ENCODE measurements around the gene UBE2E2.

UBE2E2 gene

DNA sequence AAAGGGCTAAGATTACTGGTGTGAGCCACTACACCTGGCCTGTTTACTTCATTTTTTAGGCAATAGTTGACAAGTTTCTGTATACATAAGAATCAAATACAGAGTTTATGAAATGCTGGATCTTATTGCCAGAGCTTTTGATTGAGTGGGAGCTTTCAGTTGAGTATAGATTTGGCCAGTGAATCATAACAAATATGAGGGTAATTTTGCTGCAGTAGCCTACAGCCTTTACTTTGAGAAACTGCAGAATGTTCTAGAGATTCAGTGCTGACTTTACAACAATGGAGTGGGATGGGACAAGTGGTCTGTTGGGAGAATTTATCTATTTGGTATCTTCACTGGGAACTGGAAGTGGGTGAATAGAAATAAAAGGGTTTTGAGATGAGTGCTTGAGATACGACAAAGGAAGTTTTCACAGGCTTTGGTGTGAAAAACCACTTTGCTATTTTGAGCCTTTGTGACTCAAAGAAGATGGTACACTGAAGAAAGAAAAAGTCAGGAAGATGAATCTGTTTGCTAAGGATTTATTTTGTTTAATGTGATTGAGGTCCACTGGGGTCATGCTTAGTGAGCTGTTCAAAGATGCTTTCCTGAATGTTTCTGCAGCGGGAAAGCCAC lies 227.8 kb downstream of the UBE2E2 start:
- Histone ChIP-seq H3K9ac (ENCODE audit: low read length) (no peak overlapping the region), H3K4me3 (ENCODE audit: low read length) (no peak overlapping the region), H3K4me1 (ENCODE audit: control insufficient read depth, insufficient read depth, low read length) (no peaks in the 10 kb centered on the region), H3K27ac (ENCODE audit: low read depth, low read length) (no peak overlapping the region), H3K27me3 (ENCODE audit: control insufficient read depth, insufficient read depth, low read length) (no peaks in the 10 kb centered on the region), H3K36me3 (ENCODE audit: control insufficient read depth, insufficient read depth, low read length) (no peaks in the 10 kb centered on the region)

DNA sequence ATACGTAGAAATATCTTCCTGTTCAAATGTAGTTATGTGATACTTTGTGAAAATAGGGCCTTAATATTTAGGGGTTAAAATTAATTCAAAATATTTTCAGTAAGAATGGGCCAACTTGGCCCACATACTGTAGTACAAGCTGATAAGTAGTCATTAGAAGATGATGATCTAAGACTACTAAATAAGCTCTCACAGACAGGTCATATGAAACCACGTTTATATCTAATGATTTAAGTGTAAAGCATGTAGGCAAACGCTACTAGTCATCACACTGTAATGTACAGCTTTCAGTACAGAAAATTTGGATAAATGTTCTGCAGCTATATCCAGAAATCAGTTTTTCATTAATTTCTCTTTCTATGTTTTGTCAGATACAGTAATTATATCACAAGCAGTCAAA lies 228.6 kb downstream of the UBE2E2 start:
- Histone ChIP-seq H3K4me1 (ENCODE audit: control insufficient read depth, insufficient read depth, low read length) (no peaks in the 10 kb centered on the region), H3K36me3 (ENCODE audit: control insufficient read depth, insufficient read depth, low read length) (no peaks in the 10 kb centered on the region), H3K27ac (ENCODE audit: low read depth, low read length) (no peak overlapping the region), H3K9ac (ENCODE audit: low read length) (no peak overlapping the region), H3K4me3 (ENCODE audit: low read length) (no peak overlapping the region), H3K27me3 (ENCODE audit: control insufficient read depth, insufficient read depth, low read length) (no peaks in the 10 kb centered on the region)

DNA sequence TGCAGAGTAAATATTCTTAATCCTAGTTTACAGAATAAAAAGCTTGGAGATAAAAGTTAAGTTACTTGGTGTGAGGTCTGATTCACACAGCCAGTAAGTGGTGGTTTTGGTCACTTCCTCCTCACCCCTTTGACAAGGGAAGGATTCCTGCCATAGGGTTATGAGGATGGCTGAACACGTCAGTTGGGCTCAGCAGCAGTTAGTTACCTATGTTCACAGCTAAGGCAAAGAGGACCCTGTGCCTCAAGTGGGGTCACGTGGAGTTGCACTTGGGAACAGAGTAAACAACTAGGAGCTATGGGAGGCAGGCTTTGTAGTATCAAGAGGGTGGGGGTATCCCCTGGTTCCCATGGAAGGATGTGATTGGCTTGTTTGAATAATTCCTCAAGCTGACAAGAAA lies 232.2 kb downstream of the UBE2E2 start:
- H3K4me1 ChIP-seq (ENCODE audit: control insufficient read depth, insufficient read depth, low read length), result no peaks in the 10 kb centered on the region

DNA sequence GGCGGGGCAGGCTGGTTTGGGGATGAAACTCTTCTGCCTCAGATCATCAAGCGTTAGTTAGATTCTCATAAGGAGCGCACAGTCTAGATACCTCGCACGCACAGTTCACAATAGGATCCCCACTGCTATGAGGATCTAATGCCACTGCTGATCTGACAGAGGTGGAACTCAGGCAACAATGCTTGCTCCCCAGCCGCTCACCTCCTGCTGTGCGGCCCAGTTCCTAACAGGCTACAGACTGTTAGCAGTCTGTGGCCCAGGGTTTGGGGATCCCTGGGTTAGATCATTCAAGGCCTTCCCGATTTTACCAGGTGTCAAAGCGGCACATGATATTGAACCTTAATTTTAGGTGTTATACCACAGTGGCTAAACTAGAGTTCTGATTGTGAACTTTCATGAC lies 232.8 kb downstream of the UBE2E2 start:
- Histone ChIP-seq H3K9ac (ENCODE audit: low read length) (no peak overlapping the region), H3K27ac (ENCODE audit: low read depth, low read length) (no peak overlapping the region), H3K4me1 (ENCODE audit: control insufficient read depth, insufficient read depth, low read length) (no peaks in the 10 kb centered on the region), H3K27me3 (ENCODE audit: control insufficient read depth, insufficient read depth, low read length) (no peaks in the 10 kb centered on the region), H3K4me3 (ENCODE audit: low read length) (no peak overlapping the region), H3K36me3 (ENCODE audit: control insufficient read depth, insufficient read depth, low read length) (no peaks in the 10 kb centered on the region)

More for the DNA sequence above, 232.2 kb downstream of the UBE2E2 start:
- Histone ChIP-seq H3K36me3 (ENCODE audit: control insufficient read depth, insufficient read depth, low read length) (no peaks in the 10 kb centered on the region), H3K4me3 (ENCODE audit: low read length) (no peak overlapping the region), H3K27me3 (ENCODE audit: control insufficient read depth, insufficient read depth, low read length) (no peaks in the 10 kb centered on the region), H3K27ac (ENCODE audit: low read depth, low read length) (no peak overlapping the region), H3K9ac (ENCODE audit: low read length) (no peak overlapping the region)

DNA sequence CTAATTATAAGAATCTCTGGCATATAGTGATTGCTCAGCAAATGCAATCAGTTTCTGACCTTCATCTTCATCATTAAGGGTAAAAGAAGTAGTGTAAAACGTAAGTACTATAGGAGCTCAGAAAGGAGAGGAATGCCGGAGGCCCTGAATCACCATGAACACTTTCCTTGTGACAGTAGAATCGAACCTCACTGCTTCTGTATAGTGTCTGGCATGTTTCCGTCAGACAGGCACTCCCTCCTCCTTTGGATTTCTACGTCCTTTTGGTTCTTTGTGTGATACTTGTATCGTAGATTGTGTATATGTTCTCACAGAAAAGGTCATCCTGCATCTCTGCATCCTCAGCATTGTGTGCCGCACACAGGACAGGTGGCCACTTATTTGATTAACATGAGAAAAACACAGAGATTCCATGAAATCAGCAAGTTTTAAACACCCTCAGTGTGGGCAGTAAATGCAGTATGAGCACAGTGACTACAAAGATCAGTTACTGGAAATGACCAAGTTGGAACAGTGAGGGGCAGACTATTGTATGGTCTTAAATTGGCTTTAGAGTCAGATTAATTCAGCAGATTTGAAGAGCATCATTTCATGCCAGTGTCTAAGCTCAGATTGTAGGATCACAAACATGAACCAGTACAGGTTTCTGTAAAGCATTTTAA lies 234.5 kb downstream of the UBE2E2 start:
- Histone ChIP-seq H3K27me3 (ENCODE audit: control insufficient read depth, insufficient read depth, low read length) (no peaks in the 10 kb centered on the region), H3K4me1 (ENCODE audit: control insufficient read depth, insufficient read depth, low read length) (no peaks in the 10 kb centered on the region), H3K4me3 (ENCODE audit: low read length) (no peak overlapping the region), H3K27ac (ENCODE audit: low read depth, low read length) (no peak overlapping the region), H3K9ac (ENCODE audit: low read length) (no peak overlapping the region), H3K36me3 (ENCODE audit: control insufficient read depth, insufficient read depth, low read length) (no peaks in the 10 kb centered on the region)

DNA sequence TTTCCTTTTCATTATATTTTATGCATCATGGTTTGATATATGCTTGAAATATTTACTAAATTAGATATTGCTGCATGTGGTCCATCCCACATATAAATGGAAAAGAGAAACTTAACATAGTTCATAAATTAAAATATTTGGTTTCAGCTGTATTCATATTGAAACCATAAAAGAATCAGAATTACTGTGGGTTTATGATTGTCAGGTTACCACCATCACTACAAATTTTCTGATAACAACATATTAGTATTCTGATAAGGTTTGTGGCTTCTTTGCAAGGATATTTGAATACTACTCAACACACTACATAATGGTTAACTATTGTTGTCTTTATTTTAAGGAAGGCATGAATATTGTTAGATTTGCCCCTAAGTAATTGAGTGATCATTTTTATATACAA lies 235.5 kb downstream of the UBE2E2 start:
- no peak overlapping the region for H3K9ac ChIP-seq (ENCODE audit: low read length)
- no peaks in the 10 kb centered on the region for H3K27me3 ChIP-seq (ENCODE audit: control insufficient read depth, insufficient read depth, low read length)
- H3K4me3 ChIP-seq (ENCODE audit: low read length), result no peak overlapping the region
- no peaks in the 10 kb centered on the region for H3K4me1 ChIP-seq (ENCODE audit: control insufficient read depth, insufficient read depth, low read length)
- H3K36me3 ChIP-seq (ENCODE audit: control insufficient read depth, insufficient read depth, low read length), result no peaks in the 10 kb centered on the region
- H3K27ac ChIP-seq (ENCODE audit: low read depth, low read length), result no peak overlapping the region

DNA sequence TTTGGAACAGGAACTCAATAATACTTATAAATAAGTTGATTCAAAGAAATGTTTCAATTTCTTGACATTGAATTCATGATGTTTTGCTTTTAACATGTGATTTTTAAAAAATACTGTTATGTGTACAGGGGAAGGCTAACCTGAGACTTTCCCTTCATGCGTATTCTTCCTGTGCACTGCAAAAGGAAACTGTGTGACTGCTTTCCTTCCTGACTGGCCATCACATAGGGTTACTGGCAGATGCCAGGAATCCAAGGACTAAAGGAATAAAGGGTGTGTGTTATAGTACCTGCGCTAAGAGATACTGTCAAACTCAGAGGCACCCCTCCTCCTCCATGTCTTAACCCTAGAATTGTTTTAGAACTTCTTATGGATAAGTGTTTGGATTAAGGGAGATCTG lies 236.0 kb downstream of the UBE2E2 start:
- Histone ChIP-seq H3K4me1 (ENCODE audit: control insufficient read depth, insufficient read depth, low read length) (no peaks in the 10 kb centered on the region), H3K27me3 (ENCODE audit: control insufficient read depth, insufficient read depth, low read length) (no peaks in the 10 kb centered on the region), H3K27ac (ENCODE audit: low read depth, low read length) (no peak overlapping the region), H3K9ac (ENCODE audit: low read length) (no peak overlapping the region), H3K4me3 (ENCODE audit: low read length) (no peak overlapping the region), H3K36me3 (ENCODE audit: control insufficient read depth, insufficient read depth, low read length) (no peaks in the 10 kb centered on the region)

DNA sequence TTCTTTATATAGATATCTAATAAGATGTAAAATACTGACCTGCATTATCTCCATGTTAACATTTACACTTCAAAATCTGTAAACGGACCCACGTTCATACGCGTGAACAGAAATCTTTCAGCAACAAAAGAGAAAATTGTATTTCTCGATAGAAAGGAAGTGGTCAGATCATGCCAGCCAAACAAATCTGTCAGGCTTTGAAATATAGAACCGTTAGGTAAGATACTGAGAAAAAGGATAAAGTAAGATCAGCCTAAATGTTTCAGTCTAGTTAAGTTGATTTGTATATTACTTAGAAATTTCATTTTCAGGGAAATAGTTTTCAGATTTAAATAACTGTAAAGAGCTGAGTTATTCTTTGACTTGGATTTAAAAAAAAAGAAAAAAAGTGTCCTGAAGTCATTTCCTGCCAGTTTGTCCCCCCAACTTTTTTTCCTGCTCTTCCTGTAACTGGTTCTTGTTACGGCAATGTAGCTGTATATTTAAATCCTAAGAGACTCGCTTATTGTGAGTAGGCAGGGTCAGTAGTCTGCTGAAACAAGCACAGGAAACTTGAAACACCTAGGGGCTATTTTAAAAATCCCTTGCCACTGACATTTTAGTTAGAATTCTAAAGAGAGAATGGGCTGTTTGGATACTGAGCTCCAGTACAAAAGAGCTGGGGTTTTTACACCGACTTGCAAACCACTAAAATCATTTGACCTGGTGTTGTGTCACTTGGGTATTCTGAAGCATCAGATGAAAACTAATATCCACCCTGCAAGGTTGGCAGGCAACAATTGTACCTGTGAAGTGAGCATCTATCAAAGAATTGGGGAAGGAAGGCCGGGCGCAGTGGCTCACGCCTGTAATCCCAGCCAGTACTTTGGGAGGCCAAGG lies 237.5 kb downstream of the UBE2E2 start:
- Histone ChIP-seq H3K4me3 (ENCODE audit: low read length) (no peak overlapping the region), H3K27ac (ENCODE audit: low read depth, low read length) (no peak overlapping the region), H3K9ac (ENCODE audit: low read length) (no peak overlapping the region), H3K4me1 (ENCODE audit: control insufficient read depth, insufficient read depth, low read length) (no peaks in the 10 kb centered on the region), H3K27me3 (ENCODE audit: control insufficient read depth, insufficient read depth, low read length) (no peaks in the 10 kb centered on the region), H3K36me3 (ENCODE audit: control insufficient read depth, insufficient read depth, low read length) (no peaks in the 10 kb centered on the region)

DNA sequence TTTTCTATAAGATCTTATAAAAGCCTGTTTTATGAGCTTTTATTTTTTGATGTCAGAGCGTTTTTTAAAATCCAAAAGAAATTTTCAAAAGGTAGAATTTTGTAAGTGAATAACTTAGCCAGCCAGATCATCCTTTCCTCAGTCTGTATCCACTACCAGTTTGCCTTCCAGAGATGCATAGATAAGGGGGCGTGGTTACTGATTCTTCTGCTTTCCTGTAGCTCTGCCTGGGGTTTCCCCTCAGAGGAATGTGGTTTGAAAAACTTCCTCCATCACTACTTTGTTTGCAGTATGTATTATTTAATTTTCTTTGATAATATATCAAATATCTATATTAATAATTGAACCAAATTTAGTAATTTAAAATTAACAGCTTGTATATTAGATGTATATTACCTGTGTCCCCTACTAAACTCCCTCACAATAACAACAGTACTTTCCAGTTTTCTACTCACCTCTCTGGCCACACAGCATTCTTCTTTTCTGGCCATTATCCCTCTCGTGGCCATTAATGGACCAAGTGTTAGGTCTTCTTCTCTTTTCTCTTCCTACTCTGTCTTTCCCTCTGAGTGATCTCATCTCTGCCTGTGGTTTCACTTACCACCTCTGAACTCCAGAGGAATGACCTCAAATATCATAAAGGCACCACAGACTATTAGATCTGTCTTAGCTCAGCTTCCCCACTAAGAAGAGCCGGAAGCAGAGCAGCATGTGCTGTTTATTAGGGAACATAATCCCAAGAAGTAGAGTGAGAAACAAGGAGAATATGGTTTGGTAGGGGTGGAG lies 239.7 kb downstream of the UBE2E2 start:
- Histone ChIP-seq H3K27ac (ENCODE audit: low read depth, low read length) (no peak overlapping the region), H3K4me3 (ENCODE audit: low read length) (no peak overlapping the region), H3K9ac (ENCODE audit: low read length) (no peak overlapping the region), H3K36me3 (ENCODE audit: control insufficient read depth, insufficient read depth, low read length) (no peaks in the 10 kb centered on the region), H3K4me1 (ENCODE audit: control insufficient read depth, insufficient read depth, low read length) (no peaks in the 10 kb centered on the region), H3K27me3 (ENCODE audit: control insufficient read depth, insufficient read depth, low read length) (no peaks in the 10 kb centered on the region)

DNA sequence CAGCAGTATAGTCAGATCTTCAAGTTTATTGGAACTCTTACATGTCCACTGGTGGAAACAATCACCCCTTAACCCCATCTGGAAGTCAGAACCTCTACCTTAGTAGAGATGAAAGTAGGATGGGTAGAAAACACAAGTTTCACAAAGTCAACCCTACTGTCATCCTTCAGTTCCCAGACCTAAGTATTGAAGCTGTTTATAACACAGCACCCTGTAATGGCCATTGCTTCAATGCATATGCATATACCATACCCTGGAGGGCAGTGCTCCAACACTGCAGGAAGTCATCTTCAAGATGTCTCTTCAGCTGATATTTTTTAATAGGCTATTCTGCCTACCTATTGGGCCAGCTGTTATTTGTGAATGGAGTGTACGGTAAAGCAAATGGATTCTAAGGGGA lies 241.3 kb downstream of the UBE2E2 start:
- H3K27me3 ChIP-seq (ENCODE audit: control insufficient read depth, insufficient read depth, low read length), result no peaks in the 10 kb centered on the region
- no peak overlapping the region for H3K9ac ChIP-seq (ENCODE audit: low read length)
- H3K4me1 ChIP-seq (ENCODE audit: control insufficient read depth, insufficient read depth, low read length), result no peaks in the 10 kb centered on the region
- H3K36me3 ChIP-seq (ENCODE audit: control insufficient read depth, insufficient read depth, low read length), result no peaks in the 10 kb centered on the region
- H3K4me3 ChIP-seq (ENCODE audit: low read length), result no peak overlapping the region
- no peak overlapping the region for H3K27ac ChIP-seq (ENCODE audit: low read depth, low read length)

DNA sequence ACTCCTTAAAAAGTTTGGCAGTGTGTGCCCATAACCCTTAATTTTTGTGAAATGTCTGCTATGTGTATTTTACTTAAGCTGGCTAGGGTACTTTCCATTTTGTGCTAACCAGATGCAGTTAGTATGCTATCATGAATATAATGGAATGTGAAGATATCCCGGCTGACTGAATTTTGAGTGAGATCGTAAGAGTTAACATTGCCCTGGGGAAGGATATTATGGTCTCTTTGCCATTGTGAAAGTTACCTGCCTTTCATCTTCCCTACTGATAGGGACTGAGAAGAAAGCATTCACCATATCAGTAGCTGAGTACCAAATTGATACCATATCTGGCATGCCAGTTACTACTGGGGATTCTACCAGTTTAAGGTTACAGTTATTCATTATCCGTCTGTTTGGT lies 243.2 kb downstream of the UBE2E2 start:
- H3K27ac ChIP-seq (ENCODE audit: low read depth, low read length), result no peak overlapping the region
- no peaks in the 10 kb centered on the region for H3K36me3 ChIP-seq (ENCODE audit: control insufficient read depth, insufficient read depth, low read length)
- H3K9ac ChIP-seq (ENCODE audit: low read length), result no peak overlapping the region
- H3K4me1 ChIP-seq (ENCODE audit: control insufficient read depth, insufficient read depth, low read length), result no peaks in the 10 kb centered on the region
- H3K4me3 ChIP-seq (ENCODE audit: low read length), result no peak overlapping the region
- no peaks in the 10 kb centered on the region for H3K27me3 ChIP-seq (ENCODE audit: control insufficient read depth, insufficient read depth, low read length)

DNA sequence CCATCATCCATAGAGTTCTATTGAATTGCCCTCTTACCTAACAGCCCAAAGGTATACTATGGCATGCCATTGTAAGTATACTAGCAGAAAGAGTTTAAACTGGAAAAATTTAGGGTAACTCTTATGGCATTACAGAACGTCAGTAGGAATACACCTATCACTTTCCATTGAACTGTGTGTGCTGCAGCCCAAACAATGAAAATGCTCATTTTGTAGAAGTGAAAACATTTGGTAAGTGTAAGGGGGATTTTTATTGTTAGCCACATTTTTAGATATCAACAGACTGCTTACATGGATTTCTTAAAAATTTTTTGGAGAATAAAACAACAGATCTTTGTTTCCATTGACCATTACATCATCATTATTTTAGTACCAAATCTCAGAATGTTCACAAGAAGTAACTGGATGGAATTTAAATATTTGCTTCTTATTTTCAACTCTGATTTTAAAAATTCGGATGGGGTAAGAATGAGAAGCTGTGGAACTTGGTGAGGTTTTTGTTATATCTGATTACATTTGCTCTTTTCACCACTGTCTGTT lies 245.9 kb downstream of the UBE2E2 start:
- no peak overlapping the region for H3K9ac ChIP-seq (ENCODE audit: low read length)
- no peak overlapping the region for H3K27ac ChIP-seq (ENCODE audit: low read depth, low read length)

More for the DNA sequence above, 245.9 kb downstream of the UBE2E2 start:
- no peaks in the 10 kb centered on the region for H3K4me1 ChIP-seq (ENCODE audit: control insufficient read depth, insufficient read depth, low read length)
- H3K27me3 ChIP-seq (ENCODE audit: control insufficient read depth, insufficient read depth, low read length), result no peaks in the 10 kb centered on the region
- no peak overlapping the region for H3K4me3 ChIP-seq (ENCODE audit: low read length)
- H3K36me3 ChIP-seq (ENCODE audit: control insufficient read depth, insufficient read depth, low read length), result no peaks in the 10 kb centered on the region

All from rectal smooth muscle tissue (tissue), 1 donor.